ENCODE results near the gene ADRB2.

ADRB2 gene

DNA sequence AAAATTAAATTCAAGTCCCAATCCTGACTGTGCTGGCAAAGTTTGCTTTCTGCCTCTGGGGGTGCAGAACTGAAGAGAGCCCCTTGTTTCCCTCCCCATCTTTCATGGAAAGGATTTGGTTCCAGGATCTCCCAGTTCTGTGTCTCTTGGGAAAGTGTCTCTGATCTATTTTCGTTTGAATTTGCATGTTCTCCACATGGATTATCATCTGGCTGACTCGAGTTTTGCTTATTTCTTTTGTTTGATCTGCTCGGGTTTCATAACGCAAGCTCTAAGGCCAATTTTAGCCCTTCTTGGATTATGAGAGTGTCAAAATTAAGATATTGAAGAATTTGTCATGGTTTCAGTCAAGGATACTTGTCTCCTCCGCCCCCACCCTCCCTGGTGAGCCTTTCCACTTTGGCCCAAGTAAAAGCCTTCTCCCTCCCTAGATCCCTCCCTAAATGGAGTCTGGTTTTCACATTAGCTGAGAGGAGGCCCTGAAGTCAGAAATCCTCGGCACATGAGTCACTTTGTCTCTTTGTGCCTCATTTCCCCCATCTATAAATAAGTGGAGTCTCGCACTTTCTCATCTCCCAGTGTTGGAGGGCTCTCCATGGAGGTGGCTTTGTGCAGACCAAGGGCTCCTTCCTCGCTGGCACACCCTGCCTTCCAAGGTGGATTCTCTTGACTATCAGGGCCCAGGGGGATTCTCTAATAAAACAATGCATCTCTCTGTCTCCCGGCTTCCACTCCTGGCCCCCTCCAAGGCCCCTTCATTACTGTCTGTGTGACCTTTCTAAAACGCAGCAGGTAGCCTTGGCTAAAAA is 17.3 kb downstream of the ADRB2 start:
- Histone ChIP-seq H3K4me1 (ENCODE audit: low read depth, poor library complexity, severe bottlenecking) (peaks cover 94% of the 10 kb centered on the region), H3K27me3 (ENCODE audit: insufficient read depth, low read depth) (no peaks in the 10 kb centered on the region), H3K9ac (no peak overlapping the region), H3K27ac (peak overlapping the region; percentile 43; the same call in 1 of the 2 replicates), H3K36me3 (ENCODE audit: insufficient read depth) (no peaks in the 10 kb centered on the region), H2AFZ (ENCODE audit: low read depth) (no peak overlapping the region), H3K4me2 (peak overlapping the region; percentile 94), H3K79me2 (ENCODE audit: insufficient read depth, low read depth) (peaks cover 84% of the 10 kb centered on the region), H3K4me3 (IDR thresholded peaks at IDR 0.05; ENCODE audit: insufficient read depth, low read depth, low read length) (no peak overlapping the region), H4K20me1 (ENCODE audit: insufficient read depth) (no peaks in the 10 kb centered on the region)
- TF ChIP-seq CTCF (conservative IDR thresholded peaks at IDR 0.05; ENCODE audit: low read depth, low read length) = no peak

GRCh38 chr5:148844433-148845280 is 18.2 kb downstream of the ADRB2 start:
- peak overlapping the region; percentile 94; the same call in 1 of the 2 replicates for H3K4me2 ChIP-seq
- H4K20me1 ChIP-seq (ENCODE audit: insufficient read depth) = no peaks in the 10 kb centered on the region
- no peak overlapping the region for H3K9ac ChIP-seq
- H3K27me3 ChIP-seq (ENCODE audit: insufficient read depth, low read depth) = no peaks in the 10 kb centered on the region
- H3K36me3 ChIP-seq (ENCODE audit: insufficient read depth) = no peaks in the 10 kb centered on the region
- H3K27ac ChIP-seq = peak overlapping the region; percentile 43; the same call in 1 of the 2 replicates
- peaks cover 82% of the 10 kb centered on the region for H3K79me2 ChIP-seq (ENCODE audit: insufficient read depth, low read depth)
- TF ChIP-seq CTCF (conservative IDR thresholded peaks at IDR 0.05; ENCODE audit: low read depth, low read length) = 0 out of 2 replicates have a peak, but pooled peaks have one; percentile 15
- peaks cover 94% of the 10 kb centered on the region for H3K4me1 ChIP-seq (ENCODE audit: low read depth, poor library complexity, severe bottlenecking)
- H2AFZ ChIP-seq (ENCODE audit: low read depth) = no peak overlapping the region
- H3K4me3 ChIP-seq (IDR thresholded peaks at IDR 0.05; ENCODE audit: insufficient read depth, low read depth, low read length) = no peak overlapping the region

- H3K27ac ChIP-seq = no peak overlapping the region
- H3K9ac ChIP-seq = no peak overlapping the region
- peaks cover 62% of the 10 kb centered on the region for H3K79me2 ChIP-seq (ENCODE audit: insufficient read depth, low read depth)
- H3K27me3 ChIP-seq (ENCODE audit: insufficient read depth, low read depth) = no peaks in the 10 kb centered on the region
- H3K4me2 ChIP-seq = peak overlapping the region; percentile 36; the same call in 1 of the 2 replicates
- no peaks in the 10 kb centered on the region for H4K20me1 ChIP-seq (ENCODE audit: insufficient read depth)
- no peak for TF ChIP-seq CTCF (conservative IDR thresholded peaks at IDR 0.05; ENCODE audit: low read depth, low read length)
- no peak overlapping the region for H3K4me3 ChIP-seq (IDR thresholded peaks at IDR 0.05; ENCODE audit: insufficient read depth, low read depth, low read length)
- no peak overlapping the region for H2AFZ ChIP-seq (ENCODE audit: low read depth)
- H3K4me1 ChIP-seq (ENCODE audit: low read depth, poor library complexity, severe bottlenecking) = peaks cover 94% of the 10 kb centered on the region
- H3K36me3 ChIP-seq (ENCODE audit: insufficient read depth) = no peaks in the 10 kb centered on the region
Observed at GRCh38 chr5:148846930-148847329, 20.5 kb downstream of the ADRB2 start.

DNA sequence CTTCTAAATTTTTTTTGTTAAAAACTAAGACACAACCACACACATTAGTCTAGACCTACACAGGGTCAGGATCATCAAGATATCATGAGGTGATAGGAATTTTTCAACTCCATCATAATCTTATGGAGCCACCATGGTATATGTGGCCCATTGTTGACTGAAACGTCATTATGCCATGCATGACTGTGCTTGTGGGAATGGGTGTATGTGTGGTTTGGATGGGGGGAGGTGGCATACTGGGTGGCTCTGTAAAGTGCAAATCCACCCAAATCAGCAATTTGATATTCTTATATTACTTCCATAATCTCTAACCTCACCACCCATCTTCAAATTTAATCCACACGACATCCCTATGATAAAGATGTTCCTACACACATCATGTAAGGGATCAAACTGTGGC is 21.0 kb downstream of the ADRB2 start:
- Histone ChIP-seq H3K4me1 (ENCODE audit: low read depth, poor library complexity, severe bottlenecking) (peaks cover 94% of the 10 kb centered on the region), H3K36me3 (ENCODE audit: insufficient read depth) (no peaks in the 10 kb centered on the region), H3K9ac (no peak overlapping the region), H3K27ac (no peak overlapping the region), H3K4me3 (IDR thresholded peaks at IDR 0.05; ENCODE audit: insufficient read depth, low read depth, low read length) (no peak overlapping the region), H4K20me1 (ENCODE audit: insufficient read depth) (no peaks in the 10 kb centered on the region), H2AFZ (ENCODE audit: low read depth) (no peak overlapping the region), H3K79me2 (ENCODE audit: insufficient read depth, low read depth) (peaks cover 56% of the 10 kb centered on the region), H3K4me2 (no peak overlapping the region), H3K27me3 (ENCODE audit: insufficient read depth, low read depth) (no peaks in the 10 kb centered on the region)
- no peak for TF ChIP-seq CTCF (conservative IDR thresholded peaks at IDR 0.05; ENCODE audit: low read depth, low read length)

Data from KMS-11 (cell line).